GM18951 (cell line): Measurements from ENCODE around the gene PROCA1.
"Not testable (repeated sequence)": the region's sequence is repeated elsewhere in the genome, so short reads cannot be mapped to it uniquely, and the experiment has no call there.

Experiments
- POLR2A ChIP-seq: IDR thresholded peaks from 4 replicates; pipeline ENCODE4 v1.6.1; 2011; ENCODE audit warnings: mild to moderate bottlenecking; ENCODE audit not compliant: insufficient read length, insufficient read depth; ENCODE audit errors: extremely low read depth
- in situ Hi-C: fragments of 300-500 bp; cut with MboI; formaldehyde crosslinking; loops from one replicate; pipeline ENCODE4 v1.12.0; 2022; ENCODE audit warnings: low sequenced_read_pairs, mixed read lengths, inconsistent platforms; ENCODE audit not compliant: unreplicated experiment

PROCA1 gene

DNA sequence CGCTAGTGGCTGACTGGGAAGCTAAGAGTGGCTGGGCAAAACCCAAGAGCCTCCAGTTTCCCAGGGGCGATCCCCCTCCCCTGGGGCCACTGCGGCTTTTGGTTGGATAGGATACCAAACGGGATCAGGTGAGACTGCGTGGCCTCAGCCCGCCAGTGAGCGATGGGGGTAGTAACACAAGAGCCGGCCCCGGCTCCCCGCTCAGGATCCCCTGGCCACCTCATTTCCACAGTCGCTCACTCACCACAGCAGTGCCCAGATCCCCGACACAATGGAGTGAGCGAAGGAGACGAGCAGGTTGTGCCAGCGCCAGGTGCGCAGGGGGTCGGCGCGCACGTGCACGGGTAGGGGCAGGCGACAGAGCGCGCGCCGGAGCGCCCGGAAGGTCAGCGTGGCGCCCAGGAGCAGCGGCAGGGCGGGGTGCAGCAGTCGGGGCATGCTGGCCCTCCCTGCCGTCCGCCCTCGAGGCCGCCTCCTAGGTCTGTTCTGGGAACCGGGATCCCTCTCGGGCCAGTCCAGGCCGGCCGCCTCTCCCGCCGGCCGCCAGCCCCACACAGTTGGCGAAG is 14.1 kb upstream of the PROCA1 start:
- in situ Hi-C loops, result no loop called here
- TF ChIP-seq POLR2A, result peak; percentile 68

DNA sequence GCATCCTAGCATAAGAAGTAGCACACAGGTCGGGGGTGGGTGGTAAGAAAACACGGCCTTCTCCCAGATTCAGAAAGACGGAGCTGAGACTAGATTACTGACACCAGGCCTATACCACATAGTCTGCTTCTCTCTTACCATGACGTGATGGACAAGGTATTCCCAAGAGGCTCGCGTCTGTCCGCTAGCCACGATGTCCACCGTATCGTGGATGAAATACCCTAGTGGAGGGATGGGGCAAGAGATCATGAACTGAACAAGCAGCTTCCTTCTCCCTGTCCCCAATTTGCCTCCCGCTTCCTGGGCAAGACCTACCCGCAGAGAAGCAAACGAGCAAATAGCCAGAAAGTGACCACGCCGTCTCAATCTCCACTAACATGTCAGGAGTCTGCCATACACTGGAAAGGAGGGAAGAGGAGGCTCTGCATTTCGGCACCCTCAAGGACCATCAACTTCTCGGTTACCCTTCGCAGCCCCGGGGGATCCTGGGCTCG is 13.5 kb upstream of the PROCA1 start:
- peak; percentile 61 for TF ChIP-seq POLR2A
- in situ Hi-C loops, result no loop called here

DNA sequence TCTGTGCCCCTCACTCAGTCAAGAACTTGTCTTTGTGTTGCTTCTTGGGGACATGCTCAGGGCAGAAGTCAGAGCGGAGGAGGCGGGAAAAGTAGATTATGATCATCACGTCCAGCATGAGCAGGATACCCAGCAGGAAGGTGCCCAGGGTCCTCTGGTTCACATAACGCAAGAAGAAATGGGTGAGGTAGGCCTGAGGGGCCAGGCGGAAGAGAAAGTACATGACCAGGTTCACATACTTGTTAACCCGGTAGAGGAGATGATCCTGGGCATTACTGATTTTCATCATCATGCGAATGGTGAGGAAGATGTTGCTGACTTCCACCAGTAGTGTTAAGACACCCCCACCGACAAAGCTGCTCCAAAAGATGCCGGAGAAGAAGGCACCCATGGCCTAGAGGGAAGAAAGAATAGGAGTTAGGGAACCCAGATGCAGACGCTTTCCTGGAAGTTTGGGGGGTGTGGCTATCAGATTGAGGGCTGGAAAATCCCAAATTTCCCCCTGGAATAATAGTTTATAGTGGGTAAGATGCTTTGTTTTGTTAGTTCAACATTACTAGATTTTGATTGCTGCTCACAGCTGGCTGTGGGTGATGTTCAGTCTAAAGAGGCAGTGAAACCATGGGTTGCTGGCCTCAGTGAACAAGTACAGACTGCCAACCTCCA is 12.9 kb upstream of the PROCA1 start:
- in situ Hi-C loops, result no loop called here
- no peak for TF ChIP-seq POLR2A

DNA sequence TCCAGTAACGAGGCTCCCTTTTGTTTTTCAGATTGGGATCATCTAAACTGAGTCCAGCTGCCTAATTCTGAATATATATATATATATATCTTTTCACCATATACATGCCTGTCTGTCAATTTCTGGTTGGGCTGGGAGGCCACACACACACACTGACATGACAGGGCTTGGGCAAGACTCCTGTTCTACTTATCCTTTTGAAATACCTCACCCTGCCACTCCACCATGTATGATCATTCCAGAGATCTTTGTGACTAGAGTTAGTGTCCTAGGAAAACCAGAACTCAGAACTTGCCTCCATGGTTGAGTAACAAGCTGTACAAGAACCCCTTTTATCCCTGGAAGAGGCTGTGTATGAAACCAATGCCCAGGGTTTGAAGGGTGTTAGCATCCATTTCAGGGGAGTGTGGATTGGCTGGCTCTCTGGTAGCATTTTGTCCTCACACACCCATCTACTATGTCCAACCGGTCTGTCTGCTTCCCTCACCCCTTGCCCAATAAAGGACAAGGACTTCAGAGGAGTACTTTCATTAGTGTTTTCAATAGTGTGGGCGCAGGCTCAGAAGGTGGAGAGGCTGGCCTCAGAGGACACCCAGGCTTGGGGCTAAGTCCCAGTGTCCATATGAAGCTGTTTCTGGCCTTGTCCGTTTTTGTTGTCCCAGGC is 12.3 kb upstream of the PROCA1 start:
- in situ Hi-C loops, result not testable (repeated sequence)

DNA sequence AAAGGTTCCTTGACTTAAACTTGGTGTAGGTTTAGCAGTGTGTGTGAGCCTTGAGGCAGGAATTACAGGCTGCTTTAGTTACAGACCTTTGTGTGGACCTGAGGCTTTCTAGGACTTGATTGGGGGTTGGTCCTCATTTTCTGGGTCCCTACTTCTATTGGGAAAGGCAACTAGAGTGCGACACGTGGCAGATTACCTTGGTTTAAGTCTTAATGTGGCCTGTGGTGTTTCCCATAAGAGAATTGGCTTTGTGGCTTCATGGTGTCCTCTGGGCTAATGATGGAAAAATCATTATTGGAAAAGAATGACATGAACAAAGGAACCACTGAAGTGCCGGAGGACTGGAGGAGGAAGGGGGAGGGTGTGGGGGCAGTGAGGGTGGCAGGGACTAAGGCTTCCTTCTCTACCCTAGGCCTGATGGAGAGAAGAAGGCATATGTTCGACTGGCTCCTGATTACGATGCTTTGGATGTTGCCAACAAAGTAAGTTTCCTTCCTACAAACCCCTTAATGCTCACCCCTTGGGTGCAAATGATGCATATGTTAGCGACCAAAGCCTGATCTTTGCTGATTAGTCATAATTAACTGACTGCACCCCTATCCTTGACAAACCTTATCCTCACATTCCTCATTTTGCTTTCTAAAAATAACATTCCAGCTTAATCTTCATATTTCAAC is 11.6 kb upstream of the PROCA1 start:
- no peak for TF ChIP-seq POLR2A
- in situ Hi-C loops, result no loop called here

DNA sequence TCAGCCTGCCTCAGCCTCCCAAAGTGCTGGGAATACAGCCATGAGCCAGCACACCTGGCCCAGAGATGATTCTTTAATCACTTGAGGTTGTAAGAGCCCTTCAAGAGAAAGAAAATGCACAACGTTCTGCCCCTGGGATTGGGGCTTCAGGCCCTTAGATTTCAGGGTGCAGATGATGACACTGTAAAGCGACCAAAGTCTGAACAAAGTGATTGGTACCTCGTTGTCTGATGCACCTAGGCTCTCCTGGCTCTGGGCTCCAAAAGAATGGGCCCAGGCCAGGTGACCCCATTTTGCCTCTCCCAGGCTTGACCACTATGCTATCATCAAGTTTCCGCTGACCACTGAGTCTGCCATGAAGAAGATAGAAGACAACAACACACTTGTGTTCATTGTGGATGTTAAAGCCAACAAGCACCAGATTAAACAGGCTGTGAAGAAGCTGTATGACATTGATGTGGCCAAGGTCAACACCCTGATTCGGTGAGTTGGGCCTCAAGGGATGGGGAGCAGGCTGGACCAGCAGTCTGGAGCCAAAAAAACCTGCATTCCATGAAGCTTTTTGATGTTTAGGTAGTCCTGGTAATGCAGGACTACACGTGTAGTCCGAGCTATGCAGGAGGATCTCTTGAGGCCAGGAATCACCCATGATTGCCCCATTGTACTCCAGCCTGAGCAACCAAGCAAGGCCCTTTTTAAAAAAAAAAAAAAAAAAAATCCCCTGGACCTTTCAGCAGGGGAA is 10.9 kb upstream of the PROCA1 start:
- in situ Hi-C loops, result no loop called here
- no peak for TF ChIP-seq POLR2A

DNA sequence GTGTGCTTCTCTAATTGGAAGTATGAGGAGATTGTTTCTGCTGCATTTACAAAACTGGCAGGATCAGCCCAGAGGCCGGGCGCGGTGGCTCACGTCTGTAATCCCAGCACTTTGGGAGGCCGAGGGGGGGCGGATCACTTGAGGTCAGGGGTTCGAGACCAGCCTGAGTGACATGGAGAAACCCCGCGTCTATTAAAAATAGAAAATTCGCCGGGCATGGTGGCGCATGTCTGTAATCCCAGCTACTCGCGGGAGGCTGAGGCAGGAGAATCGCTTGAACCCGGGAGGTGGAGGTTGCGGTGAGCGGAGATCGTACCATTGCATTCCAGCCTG is 9.3 kb upstream of the PROCA1 start:
- in situ Hi-C loops, result not testable (repeated sequence)

DNA sequence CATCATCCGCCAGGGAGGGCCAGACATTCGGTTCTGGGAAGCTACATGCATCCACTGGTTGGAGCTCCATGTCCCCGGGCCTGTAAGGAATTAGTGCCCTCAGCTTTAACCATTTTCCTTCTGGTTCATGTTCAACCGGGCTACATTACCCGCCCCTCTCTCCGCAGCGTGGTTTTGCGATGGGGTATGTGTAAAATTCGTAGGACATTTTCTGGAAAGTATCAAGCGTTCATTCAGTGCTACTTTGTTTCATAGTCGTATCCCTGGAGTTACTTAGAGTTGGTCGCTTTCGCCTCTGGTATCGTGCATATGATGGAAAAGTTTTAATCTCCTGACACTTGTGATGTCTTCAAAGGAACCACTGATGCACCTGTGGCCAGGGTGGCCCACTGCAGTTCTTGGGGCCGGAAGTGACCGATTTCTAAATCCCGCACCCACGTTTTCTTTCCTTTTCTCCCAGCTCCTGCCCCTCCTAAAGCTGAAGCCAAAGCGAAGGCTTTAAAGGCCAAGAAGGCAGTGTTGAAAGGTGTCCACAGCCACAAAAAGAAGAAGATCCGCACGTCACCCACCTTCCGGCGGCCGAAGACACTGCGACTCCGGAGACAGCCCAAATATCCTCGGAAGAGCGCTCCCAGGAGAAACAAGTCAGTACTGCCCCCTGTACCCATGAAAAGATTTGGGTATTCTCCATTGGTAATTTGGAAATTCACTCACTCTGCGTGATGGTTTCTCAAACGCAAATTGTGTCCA is 8.7 kb upstream of the PROCA1 start:
- in situ Hi-C loops, result no loop called here

DNA sequence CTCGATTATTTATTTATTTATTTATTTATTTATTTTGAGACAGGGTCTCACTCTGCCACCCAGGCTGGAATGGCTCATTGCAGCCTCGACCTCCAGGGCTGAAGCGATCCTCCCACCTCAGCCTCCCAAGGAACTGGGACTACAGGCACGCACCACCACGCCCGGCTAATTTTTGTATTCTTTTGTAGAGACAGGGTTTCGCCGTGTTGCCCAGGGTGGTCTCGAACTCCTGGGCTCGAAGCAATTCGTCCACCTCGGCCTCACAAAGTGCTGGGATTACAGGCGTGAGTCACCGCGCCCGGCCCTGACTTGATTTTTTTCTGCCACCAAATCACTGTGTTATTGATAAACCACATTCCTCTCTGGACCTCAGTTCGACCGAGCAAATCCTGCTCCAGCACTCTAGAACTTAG is 7.3 kb upstream of the PROCA1 start:
- TF ChIP-seq POLR2A, result no peak
- in situ Hi-C loops, result no loop called here

More for the DNA sequence above, 8.7 kb upstream of the PROCA1 start:
- no peak for TF ChIP-seq POLR2A

DNA sequence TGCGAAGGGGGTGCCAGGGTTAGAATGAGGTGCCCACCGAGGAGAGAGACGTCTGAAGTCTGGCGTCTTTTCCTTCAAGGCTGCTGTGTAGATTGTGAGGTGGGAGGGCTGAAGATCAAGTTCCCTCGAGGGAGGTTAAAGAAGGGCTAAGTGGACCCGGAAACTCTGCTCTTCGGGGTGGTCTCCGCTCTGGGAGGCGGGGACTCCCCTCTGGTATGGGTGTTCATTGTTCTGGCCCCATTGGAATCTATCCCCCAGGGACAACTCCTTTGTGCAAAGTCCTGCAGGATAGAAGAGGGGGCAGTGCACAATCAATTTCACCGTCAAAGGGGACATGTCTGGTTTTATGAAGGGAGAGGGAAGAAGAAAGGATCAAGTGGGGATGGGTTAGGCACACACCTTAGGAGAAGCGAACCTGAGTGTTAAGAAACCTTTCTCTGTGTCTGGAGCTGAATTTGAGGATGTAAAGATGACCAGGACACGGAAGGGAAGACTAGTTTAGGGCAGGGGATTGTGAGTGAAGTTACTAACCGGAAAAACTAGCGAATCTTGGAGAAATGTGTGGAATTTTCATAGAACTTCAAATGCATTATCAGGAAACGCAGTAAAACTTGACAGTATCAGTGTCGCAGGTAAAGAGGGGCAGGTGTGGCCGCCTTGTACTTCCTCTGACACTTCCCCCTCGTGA is 6.8 kb upstream of the PROCA1 start:
- TF ChIP-seq POLR2A, result no peak
- in situ Hi-C loops, result no loop called here

DNA sequence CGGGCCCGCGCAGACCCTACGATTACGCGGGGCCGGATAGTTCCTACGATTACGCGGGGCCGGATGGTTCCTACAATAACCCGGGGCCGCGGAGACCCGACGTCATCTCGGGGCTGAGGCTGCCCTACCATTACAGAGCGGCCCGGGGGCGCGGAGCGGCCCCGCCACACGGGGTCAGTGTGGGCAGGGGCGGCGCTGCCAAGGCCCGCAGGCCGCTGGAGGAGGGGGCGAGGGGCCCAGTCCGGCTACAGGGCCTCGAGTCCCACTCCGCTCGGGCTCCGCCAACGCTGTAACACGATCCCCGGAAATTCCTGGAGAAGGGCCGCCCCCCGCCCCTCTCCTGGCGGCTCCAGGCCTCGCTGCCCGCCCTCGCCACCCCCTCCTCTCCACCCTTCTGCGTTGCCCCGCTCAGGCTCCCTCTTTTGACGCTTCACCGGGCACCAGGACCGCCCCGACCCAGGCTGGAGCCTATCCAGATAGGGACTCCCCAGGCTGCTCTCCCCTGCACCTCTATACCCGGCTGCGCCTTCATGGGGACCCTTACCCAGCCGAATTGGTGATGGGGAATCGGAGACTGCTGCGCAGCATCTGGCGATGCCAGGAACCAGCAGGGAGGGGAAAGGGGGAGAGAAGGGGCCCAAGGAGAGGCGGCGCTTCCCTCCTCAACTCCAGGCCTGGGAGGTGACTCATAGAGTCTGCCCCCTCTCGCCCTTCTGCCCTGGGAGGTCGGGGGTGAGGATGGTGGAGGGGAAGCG is 6.1 kb upstream of the PROCA1 start, which contains the start of gene RAB34:
TSS of gene RAB34 (minus strand) at position 291 of the 755 bp plus-strand sequence. CDS start 602 bp downstream, outside the sequence.
- TF ChIP-seq POLR2A, result peak; percentile 21
- in situ Hi-C loops, result no loop called here
